Neural cell (in vitro differentiated cells): ENCODE results near the gene UFD1.

Experiments
- MXI1 ChIP-seq: fragments of 450-650 bp; conservative IDR thresholded peaks from 2 replicates; pipeline ENCODE4 v1.6.1; 2014; ENCODE audit warnings: antibody characterized with exemption, mild to moderate bottlenecking; ENCODE audit not compliant: poor library complexity, severe bottlenecking
- RAD21 ChIP-seq: fragments of 450-650 bp; conservative IDR thresholded peaks from 2 replicates; pipeline ENCODE4 v1.6.1; 2014; ENCODE audit warnings: antibody characterized with exemption, mild to moderate bottlenecking, moderate library complexity
- SMC3 ChIP-seq: fragments of 450-650 bp; conservative IDR thresholded peaks from 2 replicates; pipeline ENCODE4 v1.6.1; 2014; ENCODE audit warnings: antibody characterized with exemption, mild to moderate bottlenecking, moderate library complexity; ENCODE audit not compliant: poor library complexity
- TAF1 ChIP-seq: IDR thresholded peaks from 2 replicates; pipeline ENCODE4 v1.6.1; 2012; ENCODE audit warnings: low read depth
- TF ChIP-seq, protein P1 (sequence below): fragments of 450-650 bp; IDR thresholded peaks from 2 replicates; pipeline ENCODE4 v1.5.1; 2014; ENCODE audit warnings: antibody characterized with exemption, mild to moderate bottlenecking, moderate library complexity; ENCODE audit not compliant: poor library complexity, severe bottlenecking
- TF ChIP-seq, protein P2 (sequence below): IDR thresholded peaks from 2 replicates; pipeline ENCODE4 v1.6.1; 2012; ENCODE audit warnings: borderline replicate concordance

DNA sequence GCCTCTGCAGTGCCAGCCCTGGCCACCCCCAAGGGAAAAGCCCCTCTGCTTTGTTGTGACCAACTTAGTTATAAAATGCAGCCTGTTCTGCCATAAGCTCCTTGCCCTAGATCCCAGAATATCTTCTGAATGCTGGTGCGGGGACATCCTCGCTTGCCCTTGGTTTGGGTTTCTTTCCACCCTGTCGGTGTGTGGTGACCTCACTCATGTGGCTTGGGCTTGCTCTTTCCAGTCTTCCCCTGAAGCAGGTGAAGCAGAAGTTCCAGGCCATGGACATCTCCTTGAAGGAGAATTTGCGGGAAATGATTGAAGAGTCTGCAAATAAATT is 28.5 kb upstream of the UFD1 start:
- TF ChIP-seq, protein P1, sequence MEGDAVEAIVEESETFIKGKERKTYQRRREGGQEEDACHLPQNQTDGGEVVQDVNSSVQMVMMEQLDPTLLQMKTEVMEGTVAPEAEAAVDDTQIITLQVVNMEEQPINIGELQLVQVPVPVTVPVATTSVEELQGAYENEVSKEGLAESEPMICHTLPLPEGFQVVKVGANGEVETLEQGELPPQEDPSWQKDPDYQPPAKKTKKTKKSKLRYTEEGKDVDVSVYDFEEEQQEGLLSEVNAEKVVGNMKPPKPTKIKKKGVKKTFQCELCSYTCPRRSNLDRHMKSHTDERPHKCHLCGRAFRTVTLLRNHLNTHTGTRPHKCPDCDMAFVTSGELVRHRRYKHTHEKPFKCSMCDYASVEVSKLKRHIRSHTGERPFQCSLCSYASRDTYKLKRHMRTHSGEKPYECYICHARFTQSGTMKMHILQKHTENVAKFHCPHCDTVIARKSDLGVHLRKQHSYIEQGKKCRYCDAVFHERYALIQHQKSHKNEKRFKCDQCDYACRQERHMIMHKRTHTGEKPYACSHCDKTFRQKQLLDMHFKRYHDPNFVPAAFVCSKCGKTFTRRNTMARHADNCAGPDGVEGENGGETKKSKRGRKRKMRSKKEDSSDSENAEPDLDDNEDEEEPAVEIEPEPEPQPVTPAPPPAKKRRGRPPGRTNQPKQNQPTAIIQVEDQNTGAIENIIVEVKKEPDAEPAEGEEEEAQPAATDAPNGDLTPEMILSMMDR: no peak
- no peak for TF ChIP-seq RAD21
- TF ChIP-seq TAF1: no peak
- no peak for TF ChIP-seq SMC3
- TF ChIP-seq MXI1: no peak
- TF ChIP-seq, protein P2, sequence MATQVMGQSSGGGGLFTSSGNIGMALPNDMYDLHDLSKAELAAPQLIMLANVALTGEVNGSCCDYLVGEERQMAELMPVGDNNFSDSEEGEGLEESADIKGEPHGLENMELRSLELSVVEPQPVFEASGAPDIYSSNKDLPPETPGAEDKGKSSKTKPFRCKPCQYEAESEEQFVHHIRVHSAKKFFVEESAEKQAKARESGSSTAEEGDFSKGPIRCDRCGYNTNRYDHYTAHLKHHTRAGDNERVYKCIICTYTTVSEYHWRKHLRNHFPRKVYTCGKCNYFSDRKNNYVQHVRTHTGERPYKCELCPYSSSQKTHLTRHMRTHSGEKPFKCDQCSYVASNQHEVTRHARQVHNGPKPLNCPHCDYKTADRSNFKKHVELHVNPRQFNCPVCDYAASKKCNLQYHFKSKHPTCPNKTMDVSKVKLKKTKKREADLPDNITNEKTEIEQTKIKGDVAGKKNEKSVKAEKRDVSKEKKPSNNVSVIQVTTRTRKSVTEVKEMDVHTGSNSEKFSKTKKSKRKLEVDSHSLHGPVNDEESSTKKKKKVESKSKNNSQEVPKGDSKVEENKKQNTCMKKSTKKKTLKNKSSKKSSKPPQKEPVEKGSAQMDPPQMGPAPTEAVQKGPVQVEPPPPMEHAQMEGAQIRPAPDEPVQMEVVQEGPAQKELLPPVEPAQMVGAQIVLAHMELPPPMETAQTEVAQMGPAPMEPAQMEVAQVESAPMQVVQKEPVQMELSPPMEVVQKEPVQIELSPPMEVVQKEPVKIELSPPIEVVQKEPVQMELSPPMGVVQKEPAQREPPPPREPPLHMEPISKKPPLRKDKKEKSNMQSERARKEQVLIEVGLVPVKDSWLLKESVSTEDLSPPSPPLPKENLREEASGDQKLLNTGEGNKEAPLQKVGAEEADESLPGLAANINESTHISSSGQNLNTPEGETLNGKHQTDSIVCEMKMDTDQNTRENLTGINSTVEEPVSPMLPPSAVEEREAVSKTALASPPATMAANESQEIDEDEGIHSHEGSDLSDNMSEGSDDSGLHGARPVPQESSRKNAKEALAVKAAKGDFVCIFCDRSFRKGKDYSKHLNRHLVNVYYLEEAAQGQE: no peak
